Measurements from ENCODE around the gene MDM4. TPM values are rescaled to one million over a fixed set of nuclear protein-coding genes. Genes with fewer than 3 reads are reported as not detected.
"Not testable (repeated sequence)": the region's sequence is repeated elsewhere in the genome, so short reads cannot be mapped to it uniquely, and the experiment has no call there.

Gene MDM4
- total RNA-seq, 2 experiments from 2014 or later: 72.2 to 72.4 TPM

- Mint-ChIP-seq H3K27me3 (ENCODE audit: low read depth) (no peaks in the 10 kb centered on the region), H3K4me3 (no peak overlapping the region), H3K27ac (no peak overlapping the region), H3K36me3 (ENCODE audit: low read depth) (peaks cover 31% of the 10 kb centered on the region), H3K4me1 (ENCODE audit: low read depth) (peaks cover 50% of the 10 kb centered on the region), H3K9me3 (ENCODE audit: insufficient read depth) (no peaks in the 10 kb centered on the region)
- DNase-seq (no peak), ATAC-seq (no peak)
- CTCF ChIA-PET: interaction anchor here (0.6 to 7.3 kb wide), 10 partner anchors 10 to 245 kb away, joined by 3 to 45 read pairs (median 4); partner anchors contain the start of gene MDM4
- POLR2A ChIA-PET: interaction anchor here (0.6 kb wide), 1 partner anchor 9 kb away, joined by 5 read pairs; no protein-coding TSS in a partner anchor
These were observed 46.1 kb downstream of the MDM4 start for GRCh38 chr1:204562075-204562990.

- CTCF ChIA-PET: interaction anchor here (0.9 to 1.9 kb wide), 7 partner anchors 11 to 244 kb away, joined by 3 to 21 read pairs (median 4); partner anchors contain the start of gene MDM4
- no peaks in the 10 kb centered on the region for H3K9me3 Mint-ChIP-seq (ENCODE audit: insufficient read depth)
- H3K27me3 Mint-ChIP-seq (ENCODE audit: low read depth): no peaks in the 10 kb centered on the region
- H3K27ac Mint-ChIP-seq: peak overlapping the region; percentile 62
- H3K4me1 Mint-ChIP-seq (ENCODE audit: low read depth): peaks cover 52% of the 10 kb centered on the region
- DNase-seq (no peak), ATAC-seq (peak; percentile 24)
- H3K4me3 Mint-ChIP-seq: no peak overlapping the region
- POLR2A ChIA-PET: interaction anchor here (1.5 kb wide), 1 partner anchor 47 kb away, joined by 10 read pairs; the partner anchor contains the start of gene MDM4
- H3K36me3 Mint-ChIP-seq (ENCODE audit: low read depth): peaks cover 31% of the 10 kb centered on the region
These were observed 47.1 kb downstream of the MDM4 start for GRCh38 chr1:204563307-204563706.

GRCh38 chr1:204563780-204564179 lies 47.6 kb downstream of the MDM4 start:
- Mint-ChIP-seq H3K9me3 (ENCODE audit: insufficient read depth) (no peaks in the 10 kb centered on the region), H3K27ac (peak overlapping the region; percentile 51), H3K4me3 (no peak overlapping the region), H3K4me1 (ENCODE audit: low read depth) (peaks cover 52% of the 10 kb centered on the region), H3K27me3 (ENCODE audit: low read depth) (no peaks in the 10 kb centered on the region), H3K36me3 (ENCODE audit: low read depth) (peaks cover 28% of the 10 kb centered on the region)
- DNase-seq: no peak
- no peak for ATAC-seq
- ChIA-PET CTCF (interaction anchor here (0.9 to 1.9 kb wide), 6 partner anchors 11 to 243 kb away, joined by 3 to 21 read pairs (median 4); partner anchors contain the start of gene MDM4), POLR2A (interaction anchor here (1.5 kb wide), 1 partner anchor 47 kb away, joined by 10 read pairs; the partner anchor contains the start of gene MDM4)

DNA sequence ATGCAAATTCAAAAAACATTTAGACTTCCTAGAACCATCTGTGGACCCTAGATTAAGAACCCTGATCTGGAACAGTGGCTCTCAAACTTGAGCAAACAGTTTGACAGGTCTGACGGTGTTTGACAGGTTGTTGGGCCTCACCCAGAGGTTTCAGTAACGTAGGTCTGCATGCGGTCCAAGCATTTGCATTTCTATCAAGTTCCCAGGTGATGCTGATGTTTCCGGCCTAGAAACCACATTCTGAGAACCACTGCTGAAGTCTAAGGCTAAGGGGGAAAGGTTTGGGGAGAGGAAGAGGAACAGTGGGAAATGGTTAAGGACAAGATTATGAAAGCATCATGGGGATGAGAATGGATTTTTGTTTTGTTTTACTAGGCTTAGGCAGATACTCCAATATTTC lies 48.6 kb downstream of the MDM4 start:
- Mint-ChIP-seq H3K27me3 (ENCODE audit: low read depth) (no peaks in the 10 kb centered on the region), H3K4me3 (no peak overlapping the region)

GRCh38 chr1:204565617-204566582 lies 49.7 kb downstream of the MDM4 start:
- ATAC-seq (peak; percentile 80), DNase-seq (peak; percentile 77)
- no peaks in the 10 kb centered on the region for H3K9me3 Mint-ChIP-seq (ENCODE audit: insufficient read depth)
- ChIA-PET POLR2A (interaction anchor here (0.7 to 1.4 kb wide), 5 partner anchors 13 to 59 kb away, joined by 3 to 13 read pairs (median 7); partner anchors contain the start of gene MDM4), CTCF (interaction anchor here (0.6 to 5.5 kb wide), 57 partner anchors 9 to 496 kb away, joined by 3 to 175 read pairs (median 5); partner anchors contain the start of genes MDM4 and PIK3C2B)
- no peak overlapping the region for H3K4me3 Mint-ChIP-seq
- no peaks in the 10 kb centered on the region for H3K27me3 Mint-ChIP-seq (ENCODE audit: low read depth)
- H3K27ac Mint-ChIP-seq: peak overlapping the region; percentile 59
- H3K36me3 Mint-ChIP-seq (ENCODE audit: low read depth): peaks cover 21% of the 10 kb centered on the region
- peaks cover 56% of the 10 kb centered on the region for H3K4me1 Mint-ChIP-seq (ENCODE audit: low read depth)

More for the DNA sequence above, 48.6 kb downstream of the MDM4 start:
- H3K27ac Mint-ChIP-seq: peak overlapping the region; percentile 71
- peak; percentile 56 for DNase-seq
- peaks cover 26% of the 10 kb centered on the region for H3K36me3 Mint-ChIP-seq (ENCODE audit: low read depth)
- ChIA-PET CTCF (interaction anchor here (0.9 to 5.5 kb wide), 28 partner anchors 8 to 497 kb away, joined by 3 to 175 read pairs (median 8); partner anchors contain the start of gene MDM4), POLR2A (interaction anchor here (1.3 to 1.4 kb wide), 3 partner anchors 14 to 48 kb away, joined by 7 to 13 read pairs (median 10); partner anchors contain the start of gene MDM4)
- H3K9me3 Mint-ChIP-seq (ENCODE audit: insufficient read depth): no peaks in the 10 kb centered on the region
- H3K4me1 Mint-ChIP-seq (ENCODE audit: low read depth): peaks cover 56% of the 10 kb centered on the region
- peak; percentile 12 for ATAC-seq

GRCh38 chr1:204566583-204566955 lies 50.4 kb downstream of the MDM4 start:
- CTCF ChIA-PET: interaction anchor here (1.0 to 5.5 kb wide), 41 partner anchors 8 to 495 kb away, joined by 3 to 175 read pairs (median 7); partner anchors contain the start of genes MDM4 and PIK3C2B
- H3K36me3 Mint-ChIP-seq (ENCODE audit: low read depth): peaks cover 21% of the 10 kb centered on the region
- ATAC-seq (no peak), DNase-seq (no peak)
- POLR2A ChIA-PET: interaction anchor here (1.1 to 1.3 kb wide), 3 partner anchors 45 to 240 kb away, joined by 3 to 5 read pairs (median 3); no protein-coding TSS in a partner anchor
- no peak overlapping the region for H3K4me3 Mint-ChIP-seq
- H3K27me3 Mint-ChIP-seq (ENCODE audit: low read depth): no peaks in the 10 kb centered on the region
- no peaks in the 10 kb centered on the region for H3K9me3 Mint-ChIP-seq (ENCODE audit: insufficient read depth)
- peaks cover 55% of the 10 kb centered on the region for H3K4me1 Mint-ChIP-seq (ENCODE audit: low read depth)
- no peak overlapping the region for H3K27ac Mint-ChIP-seq

DNA sequence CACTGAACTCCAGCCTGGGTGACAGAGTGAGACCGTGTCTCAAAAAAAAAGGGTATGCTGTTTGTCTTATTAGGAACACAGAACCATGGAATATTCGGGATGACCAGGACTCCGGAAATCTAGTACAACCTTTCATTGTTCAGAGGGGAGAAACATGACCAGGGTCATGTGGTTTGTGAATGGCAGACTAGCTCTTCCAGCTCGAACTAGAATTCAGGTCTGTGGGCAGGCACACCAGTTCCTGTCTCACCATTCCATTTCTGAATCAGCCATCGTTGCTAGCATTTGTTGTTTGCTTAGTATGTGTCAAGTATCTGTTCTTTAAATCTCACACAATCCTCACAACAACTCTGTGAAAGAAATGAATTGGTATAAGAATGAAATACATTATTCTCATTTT lies 50.9 kb downstream of the MDM4 start:
- ChIA-PET POLR2A (interaction anchor here (0.7 to 1.2 kb wide), 4 partner anchors 9 to 296 kb away, joined by 3 read pairs; no protein-coding TSS in a partner anchor), CTCF (interaction anchor here (0.6 to 5.5 kb wide), 14 partner anchors 12 to 241 kb away, joined by 3 to 175 read pairs (median 21); partner anchors contain the start of genes MDM4 and PIK3C2B)
- Mint-ChIP-seq H3K4me1 (ENCODE audit: low read depth) (peaks cover 50% of the 10 kb centered on the region), H3K36me3 (ENCODE audit: low read depth) (peaks cover 16% of the 10 kb centered on the region), H3K9me3 (ENCODE audit: insufficient read depth) (no peaks in the 10 kb centered on the region), H3K27me3 (ENCODE audit: low read depth) (no peaks in the 10 kb centered on the region), H3K27ac (no peak overlapping the region), H3K4me3 (no peak overlapping the region)
- ATAC-seq (no peak), DNase-seq (no peak)

DNA sequence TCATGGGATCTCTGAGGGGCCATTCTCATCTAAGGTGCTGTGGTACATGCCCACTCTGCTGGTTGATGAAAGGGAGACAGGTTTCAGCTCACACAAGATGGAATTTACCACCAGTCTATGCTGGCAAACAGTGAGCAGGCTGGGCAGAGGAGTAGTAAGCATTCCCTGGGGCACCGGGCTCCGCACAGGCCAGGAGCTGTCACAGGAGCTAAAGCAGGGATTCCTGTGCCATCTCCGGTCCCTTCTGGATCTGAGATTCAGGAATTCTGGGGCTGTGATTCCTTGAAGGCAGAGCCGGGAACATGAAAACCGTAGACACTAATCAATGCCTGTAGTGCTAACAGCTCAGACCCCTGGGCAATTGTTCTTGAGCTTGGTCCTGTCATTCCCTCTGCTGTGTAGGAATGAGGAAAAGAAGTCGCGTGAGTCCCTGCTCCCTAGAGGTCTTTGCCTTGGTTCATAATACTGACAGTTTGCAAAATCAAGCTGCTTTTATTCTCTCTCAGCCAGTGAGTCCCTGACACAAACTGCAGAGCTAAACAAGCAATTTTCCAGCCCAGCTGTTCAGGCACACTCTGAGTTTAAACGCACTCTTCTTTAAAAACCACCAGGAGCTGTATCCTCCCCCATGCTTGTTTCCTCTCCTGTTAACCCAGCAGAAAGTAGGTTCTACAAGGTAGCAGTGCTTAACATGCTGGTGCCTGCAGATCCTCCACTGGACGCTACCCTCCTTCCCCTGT lies 52.5 kb downstream of the MDM4 start:
- Mint-ChIP-seq H3K27me3 (ENCODE audit: low read depth) (no peaks in the 10 kb centered on the region), H3K36me3 (ENCODE audit: low read depth) (peaks cover 12% of the 10 kb centered on the region)

GRCh38 chr1:204569478-204569877 lies 53.3 kb downstream of the MDM4 start:
- ChIA-PET CTCF (interaction anchor here (0.6 to 5.5 kb wide), 7 partner anchors 9 to 238 kb away, joined by 3 to 175 read pairs (median 4); no protein-coding TSS in a partner anchor), POLR2A (interaction anchor here (1.3 kb wide), 1 partner anchor 9 kb away, joined by 3 read pairs; no protein-coding TSS in a partner anchor)
- Mint-ChIP-seq H3K27ac (no peak overlapping the region), H3K9me3 (ENCODE audit: insufficient read depth) (no peaks in the 10 kb centered on the region), H3K36me3 (ENCODE audit: low read depth) (peaks cover 11% of the 10 kb centered on the region), H3K4me1 (ENCODE audit: low read depth) (peaks cover 33% of the 10 kb centered on the region), H3K4me3 (no peak overlapping the region), H3K27me3 (ENCODE audit: low read depth) (no peaks in the 10 kb centered on the region)
- DNase-seq (no peak), ATAC-seq (no peak)

More for the DNA sequence above, 52.5 kb downstream of the MDM4 start:
- H3K4me3 Mint-ChIP-seq: no peak overlapping the region
- H3K27ac Mint-ChIP-seq: no peak overlapping the region
- H3K4me1 Mint-ChIP-seq (ENCODE audit: low read depth): peaks cover 37% of the 10 kb centered on the region
- ChIA-PET CTCF (interaction anchor here (0.6 to 5.5 kb wide), 11 partner anchors 10 to 239 kb away, joined by 3 to 175 read pairs (median 4); no protein-coding TSS in a partner anchor), POLR2A (interaction anchor here (0.8 to 1.3 kb wide), 2 partner anchors 10 to 52 kb away, joined by 3 to 6 read pairs; partner anchors contain the start of gene MDM4)
- no peak for ATAC-seq
- no peaks in the 10 kb centered on the region for H3K9me3 Mint-ChIP-seq (ENCODE audit: insufficient read depth)
- DNase-seq: no peak

- H3K4me3 Mint-ChIP-seq; H3K27ac Mint-ChIP-seq; DNase-seq; ATAC-seq; H3K9me3 Mint-ChIP-seq (ENCODE audit: insufficient read depth); H3K27me3 Mint-ChIP-seq (ENCODE audit: low read depth); POLR2A ChIA-PET: not testable (repeated sequence)
- Mint-ChIP-seq H3K4me1 (ENCODE audit: low read depth) (peaks cover 28% of the 10 kb centered on the region), H3K36me3 (ENCODE audit: low read depth) (peaks cover 11% of the 10 kb centered on the region)
- CTCF ChIA-PET: interaction anchor here (5.5 to 5.7 kb wide), 2 partner anchors 237 to 238 kb away, joined by 39 to 175 read pairs; no protein-coding TSS in a partner anchor
These were observed 53.8 kb downstream of the MDM4 start for GRCh38 chr1:204570021-204570420.
